NB4 (cell line): ENCODE measurements around the gene THG1L.

Experiments
- POLR2A ChIP-seq: IDR thresholded peaks from 2 replicates; pipeline ENCODE4 v1.6.1; 2011; ENCODE audit warnings: mild to moderate bottlenecking; ENCODE audit not compliant: insufficient read length; ENCODE audit errors: extremely low read depth
- TF ChIP-seq, protein P1 (sequence below): IDR thresholded peaks from one replicate; pipeline ENCODE4 v1.5.1; 2012; ENCODE audit warnings: low read depth, low read length

DNA sequence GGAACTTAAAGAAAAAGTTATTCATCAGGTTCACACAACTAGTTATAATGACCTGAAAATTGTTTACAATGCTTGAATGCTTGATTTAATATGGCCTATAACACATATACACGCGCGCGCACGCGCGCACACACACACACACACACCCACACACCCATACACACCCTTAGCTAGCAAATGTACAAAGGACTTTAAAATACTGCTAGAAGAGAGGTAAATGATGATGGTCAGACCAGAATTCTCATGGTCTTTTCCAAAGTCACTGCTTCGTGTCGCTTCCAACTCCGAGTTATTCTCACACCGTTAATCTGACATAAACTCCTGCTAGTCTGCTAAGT lies 18.2 kb downstream of the THG1L start:
- TF ChIP-seq, protein P1, sequence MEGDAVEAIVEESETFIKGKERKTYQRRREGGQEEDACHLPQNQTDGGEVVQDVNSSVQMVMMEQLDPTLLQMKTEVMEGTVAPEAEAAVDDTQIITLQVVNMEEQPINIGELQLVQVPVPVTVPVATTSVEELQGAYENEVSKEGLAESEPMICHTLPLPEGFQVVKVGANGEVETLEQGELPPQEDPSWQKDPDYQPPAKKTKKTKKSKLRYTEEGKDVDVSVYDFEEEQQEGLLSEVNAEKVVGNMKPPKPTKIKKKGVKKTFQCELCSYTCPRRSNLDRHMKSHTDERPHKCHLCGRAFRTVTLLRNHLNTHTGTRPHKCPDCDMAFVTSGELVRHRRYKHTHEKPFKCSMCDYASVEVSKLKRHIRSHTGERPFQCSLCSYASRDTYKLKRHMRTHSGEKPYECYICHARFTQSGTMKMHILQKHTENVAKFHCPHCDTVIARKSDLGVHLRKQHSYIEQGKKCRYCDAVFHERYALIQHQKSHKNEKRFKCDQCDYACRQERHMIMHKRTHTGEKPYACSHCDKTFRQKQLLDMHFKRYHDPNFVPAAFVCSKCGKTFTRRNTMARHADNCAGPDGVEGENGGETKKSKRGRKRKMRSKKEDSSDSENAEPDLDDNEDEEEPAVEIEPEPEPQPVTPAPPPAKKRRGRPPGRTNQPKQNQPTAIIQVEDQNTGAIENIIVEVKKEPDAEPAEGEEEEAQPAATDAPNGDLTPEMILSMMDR = no peak
- TF ChIP-seq POLR2A = no peak
